GM18526 (cell line): ENCODE measurements around the gene LTBP1.

Source experiments
- POLR2A ChIP-seq: IDR thresholded peaks from 3 replicates; pipeline ENCODE4 v1.6.1; 2011; ENCODE audit not compliant: insufficient read length; ENCODE audit errors: extremely low read depth

LTBP1 gene

DNA sequence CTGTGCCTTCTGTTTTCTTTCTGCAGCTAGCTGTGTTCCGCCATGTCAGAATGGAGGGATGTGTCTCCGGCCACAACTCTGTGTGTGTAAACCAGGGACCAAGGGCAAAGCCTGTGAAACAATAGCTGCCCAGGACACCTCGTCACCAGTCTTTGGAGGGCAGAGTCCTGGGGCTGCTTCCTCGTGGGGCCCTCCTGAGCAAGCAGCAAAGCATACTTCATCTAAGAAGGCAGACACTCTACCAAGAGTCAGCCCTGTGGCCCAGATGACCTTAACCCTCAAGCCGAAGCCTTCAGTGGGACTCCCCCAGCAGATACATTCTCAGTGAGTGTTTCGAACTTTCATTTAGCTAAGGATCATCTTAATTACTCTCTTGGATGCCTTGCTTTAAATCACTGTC, 74.1 kb downstream of the LTBP1 start:
- TF ChIP-seq POLR2A: no peak

DNA sequence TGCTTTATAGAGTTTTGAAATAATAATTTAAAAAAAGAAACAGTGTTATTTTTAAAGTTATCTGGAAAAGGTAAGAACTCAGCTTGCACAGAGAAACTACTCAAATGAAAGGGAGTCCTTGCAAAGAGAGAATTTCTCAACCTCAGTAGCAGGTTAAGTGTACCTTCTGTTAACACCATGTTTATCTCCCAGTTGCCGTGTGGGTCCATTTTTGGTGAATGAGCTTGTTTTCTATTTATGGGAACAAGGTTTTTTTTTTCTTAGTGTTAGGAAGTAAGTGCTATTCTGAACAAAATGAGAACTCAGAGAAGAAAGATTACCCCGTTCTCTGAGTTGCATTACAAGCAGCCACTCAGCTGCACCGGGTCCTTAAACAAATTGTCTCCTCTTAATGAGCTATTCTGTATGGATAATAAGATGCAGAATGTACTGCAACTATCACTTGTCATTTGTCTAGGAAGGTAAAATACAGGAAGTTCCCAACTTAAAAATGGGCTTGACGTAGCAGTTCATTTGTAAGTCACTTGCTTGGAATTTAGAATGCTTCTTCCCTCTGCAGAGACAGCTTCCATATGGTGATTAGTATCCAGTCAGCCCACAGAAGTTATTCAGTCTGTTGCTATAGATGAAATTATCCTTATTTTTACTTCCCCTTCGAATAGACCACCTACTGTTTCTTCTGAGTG, 74.9 kb downstream of the LTBP1 start:
- TF ChIP-seq POLR2A: no peak

DNA sequence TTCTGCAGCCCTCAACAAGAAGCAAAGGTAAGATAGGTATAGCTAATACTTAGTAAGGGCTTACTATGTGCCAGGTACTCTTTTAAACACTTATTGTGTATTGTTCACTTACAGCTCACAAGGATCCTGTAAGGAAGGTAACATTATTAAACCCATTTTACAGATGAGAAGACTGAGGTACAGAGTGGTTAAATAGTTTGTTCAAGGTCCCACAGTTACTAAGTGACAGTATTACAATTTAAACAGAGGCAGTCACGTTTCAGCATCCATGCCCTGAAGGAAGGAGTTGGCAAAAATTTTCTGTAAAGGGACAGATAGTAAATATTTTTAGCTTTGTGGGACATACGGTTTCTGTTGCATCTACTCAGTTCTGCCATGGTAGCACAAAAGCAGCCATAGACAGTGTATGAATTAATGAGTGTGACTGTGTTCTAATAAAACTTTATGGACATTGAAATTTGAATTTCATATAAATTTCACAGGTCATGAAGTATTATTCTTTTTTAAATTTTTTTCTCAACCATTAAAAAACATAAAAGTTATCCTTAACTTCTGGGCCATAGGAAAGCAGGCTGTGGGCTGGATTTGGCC, 75.7 kb downstream of the LTBP1 start:
- no peak for TF ChIP-seq POLR2A

DNA sequence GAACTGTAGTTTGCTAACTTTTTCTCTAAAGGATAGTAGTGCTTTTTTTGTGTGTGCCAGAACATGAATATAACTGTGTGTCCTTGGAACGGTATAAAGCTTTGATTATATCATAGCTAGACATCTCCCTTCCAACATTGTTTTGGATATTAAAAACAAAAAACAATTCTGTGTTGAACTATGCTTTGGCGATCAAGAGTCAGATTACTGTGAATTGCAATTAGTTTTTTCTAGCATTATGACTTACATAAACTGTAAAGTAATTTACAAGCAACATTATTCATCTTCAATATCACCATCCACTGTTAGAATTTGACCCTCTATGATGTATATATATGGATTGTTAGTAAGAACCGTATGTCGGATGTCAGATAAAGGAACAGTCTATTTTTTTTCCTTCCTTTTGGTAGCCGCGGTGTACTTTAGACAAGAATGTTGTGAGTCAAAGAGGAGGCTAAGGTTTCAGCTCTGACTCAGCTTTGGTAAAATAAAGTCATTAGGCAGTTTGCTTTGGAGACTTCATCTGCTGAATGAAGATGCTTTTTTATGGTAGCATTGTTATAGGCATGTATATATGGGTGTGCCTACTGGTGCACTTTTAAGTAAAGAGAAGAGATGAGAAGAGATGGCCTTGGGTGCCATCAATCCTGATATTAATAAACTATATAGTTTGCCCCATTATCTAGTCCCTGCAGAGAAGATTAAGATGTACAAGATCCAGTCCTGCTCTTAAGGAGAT, 76.4 kb downstream of the LTBP1 start:
- no peak for TF ChIP-seq POLR2A

DNA sequence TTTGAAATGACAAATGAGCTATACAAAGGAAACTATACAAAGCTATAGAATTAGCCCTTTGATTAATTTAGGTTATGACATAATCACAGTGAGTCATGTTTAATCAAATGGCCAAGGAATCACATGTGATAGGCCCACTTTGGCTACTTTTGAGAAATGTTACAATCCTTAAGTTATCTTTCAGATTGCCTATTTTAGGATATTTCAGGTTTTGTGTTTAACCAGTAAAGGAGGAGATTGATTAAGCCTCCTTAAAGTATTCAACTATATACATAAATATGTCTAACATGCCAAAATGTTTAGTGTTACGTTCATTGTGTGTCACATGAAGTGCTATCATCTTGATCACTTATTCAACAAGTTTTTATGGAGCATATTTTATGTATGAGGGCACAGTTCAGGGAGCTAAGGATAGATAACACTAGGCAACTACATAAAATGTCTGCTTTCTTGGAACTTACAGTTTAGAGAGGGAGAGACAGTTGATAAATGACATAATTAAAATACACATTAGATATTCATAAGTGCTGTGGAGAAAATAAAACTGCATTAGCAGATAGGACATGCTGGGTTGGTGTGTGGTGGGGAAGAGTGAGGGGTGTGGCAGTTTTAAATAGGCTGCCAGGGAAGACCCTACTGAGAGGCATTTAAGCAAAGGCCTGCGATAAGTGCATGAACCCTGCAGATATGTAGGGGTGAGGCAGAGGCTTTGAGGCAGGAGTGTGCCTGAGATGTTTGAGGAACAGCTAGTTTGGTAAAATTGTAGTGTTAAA, 77.2 kb downstream of the LTBP1 start:
- TF ChIP-seq POLR2A: no peak

DNA sequence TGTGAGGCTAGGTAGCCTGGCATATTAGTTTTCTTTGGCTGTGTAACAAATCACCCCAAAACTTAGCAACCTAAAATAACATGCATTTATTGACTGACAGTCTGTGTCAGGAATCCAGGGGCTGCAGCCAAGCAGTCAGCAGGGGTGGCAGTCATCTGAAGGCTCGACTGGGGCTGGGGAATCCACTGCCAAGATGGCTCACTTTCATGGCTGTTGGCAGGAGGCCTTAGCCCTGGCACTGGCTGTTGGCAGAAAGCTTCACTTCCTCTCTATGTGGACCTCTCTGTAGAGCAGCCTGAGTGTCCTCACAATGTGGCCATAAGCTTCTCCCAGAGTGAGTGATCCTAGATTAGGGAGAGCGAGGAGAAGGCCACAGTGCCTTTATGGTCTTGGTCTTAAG, 78.0 kb downstream of the LTBP1 start:
- TF ChIP-seq POLR2A: no peak

DNA sequence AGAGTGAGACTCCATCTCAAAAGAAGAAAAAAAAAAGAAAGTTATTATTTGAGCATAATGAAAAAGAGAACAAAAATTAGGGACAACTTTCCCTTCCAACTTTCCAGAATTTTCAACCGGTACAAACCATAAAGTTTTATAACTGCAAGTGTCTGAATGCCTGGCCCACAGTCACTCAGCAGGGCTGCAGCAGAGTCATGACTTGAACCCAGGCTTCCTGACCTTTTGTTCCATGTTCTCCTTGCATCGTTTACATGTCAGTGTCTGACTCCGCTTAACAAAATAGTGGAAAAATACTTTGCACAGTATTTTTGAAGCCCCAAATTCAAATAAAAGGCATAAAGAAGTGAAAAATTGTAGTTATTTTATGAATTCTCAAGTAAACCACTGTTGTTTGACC, 82.7 kb downstream of the LTBP1 start:
- no peak for TF ChIP-seq POLR2A

DNA sequence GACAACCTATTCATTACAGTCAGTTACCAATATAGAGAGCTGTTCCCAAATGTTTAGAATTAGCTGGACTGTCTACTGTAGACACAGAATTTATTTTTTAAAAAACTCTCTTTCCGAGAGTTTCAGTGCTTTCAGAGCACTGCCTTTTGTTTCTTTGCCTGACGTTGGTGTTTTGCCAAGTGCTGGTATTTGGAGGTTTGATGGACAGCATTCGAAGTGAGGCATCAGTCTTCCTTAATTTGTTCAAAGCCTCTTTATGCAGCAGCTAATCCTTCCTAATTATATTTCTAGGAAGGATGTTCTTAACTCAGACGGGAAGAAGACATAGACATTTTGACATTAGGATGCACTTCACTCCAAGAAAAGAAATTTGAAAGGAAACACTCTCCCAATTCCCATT, 83.2 kb downstream of the LTBP1 start:
- TF ChIP-seq POLR2A: no peak

DNA sequence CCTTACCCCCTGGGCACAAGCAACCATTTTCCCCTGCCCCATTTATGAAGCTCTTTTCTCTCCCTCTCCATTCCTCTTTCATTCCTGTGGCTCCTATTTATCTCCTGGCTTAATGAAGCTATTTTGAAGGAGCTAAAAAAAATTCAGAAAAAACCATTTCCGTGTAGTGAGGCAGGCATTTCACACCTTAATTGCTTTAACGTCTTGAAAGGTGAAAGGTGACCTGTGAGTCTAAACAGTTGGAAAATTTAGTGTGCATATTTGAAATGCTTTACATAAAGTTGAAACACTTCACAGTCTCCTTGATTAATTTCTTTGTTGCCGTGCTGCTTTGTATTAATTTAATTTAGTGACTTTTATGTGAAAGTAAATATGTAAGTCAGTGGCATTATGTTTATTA, 83.6 kb downstream of the LTBP1 start:
- TF ChIP-seq POLR2A: no peak

DNA sequence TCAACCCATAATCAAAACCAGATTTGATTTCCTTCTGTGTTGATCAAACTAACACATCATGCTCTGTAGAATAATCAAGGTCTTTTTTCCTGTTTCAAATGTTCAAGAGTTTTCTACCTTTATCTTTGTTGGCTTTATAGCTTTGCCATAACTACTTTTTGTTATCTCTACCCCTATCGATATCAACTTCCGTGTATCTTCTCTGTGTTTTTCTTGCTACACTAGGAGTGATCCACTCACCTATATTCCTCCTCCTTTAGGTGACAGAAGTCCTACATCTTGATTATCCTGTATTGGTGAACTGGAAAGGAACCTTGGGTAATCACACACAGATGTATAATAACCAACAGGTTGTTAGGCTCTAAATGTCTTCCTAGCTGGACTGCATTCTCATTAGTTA, 85.5 kb downstream of the LTBP1 start:
- no peak for TF ChIP-seq POLR2A

DNA sequence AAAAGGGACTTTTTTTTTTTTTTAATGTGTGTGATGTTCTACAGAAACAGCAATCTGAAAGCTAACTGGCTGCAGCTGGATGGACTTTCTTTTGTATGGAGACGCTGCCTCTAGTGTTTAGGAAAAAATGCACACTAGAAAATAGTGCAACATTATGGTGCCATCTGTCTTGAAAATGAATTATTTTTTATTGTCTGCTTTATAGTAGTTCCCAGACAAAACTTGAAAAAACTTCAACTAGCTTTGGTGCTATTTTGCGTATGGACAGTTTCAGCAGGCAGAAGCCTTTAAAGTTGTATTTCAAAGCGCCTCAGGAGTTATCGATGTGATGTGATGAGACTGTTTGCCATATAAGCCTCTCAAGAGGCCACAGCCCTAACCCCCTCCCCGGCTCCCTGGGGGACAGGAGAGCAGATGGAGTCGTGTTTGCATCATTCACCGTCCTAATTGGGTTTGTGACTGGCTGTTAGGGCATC, 86.9 kb downstream of the LTBP1 start:
- no peak for TF ChIP-seq POLR2A

DNA sequence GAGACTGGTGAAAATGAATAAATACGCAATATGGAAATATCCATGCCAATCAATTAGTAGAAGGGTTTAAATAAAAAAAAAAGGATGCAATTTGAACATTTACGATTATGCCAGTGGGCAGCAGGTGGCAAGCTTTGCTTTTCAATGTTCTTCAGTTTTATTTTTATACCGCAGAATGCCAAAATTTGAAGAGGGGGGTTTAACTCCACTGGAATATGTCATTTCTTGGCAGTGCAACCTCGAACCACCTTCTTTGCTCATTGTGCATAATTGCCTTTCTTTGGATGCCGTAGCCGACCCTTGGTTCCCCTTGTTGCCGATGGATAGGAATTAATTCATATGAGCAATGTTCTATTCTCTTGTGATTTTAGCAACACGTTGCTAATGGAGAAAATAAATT, 88.0 kb downstream of the LTBP1 start:
- TF ChIP-seq POLR2A: no peak

DNA sequence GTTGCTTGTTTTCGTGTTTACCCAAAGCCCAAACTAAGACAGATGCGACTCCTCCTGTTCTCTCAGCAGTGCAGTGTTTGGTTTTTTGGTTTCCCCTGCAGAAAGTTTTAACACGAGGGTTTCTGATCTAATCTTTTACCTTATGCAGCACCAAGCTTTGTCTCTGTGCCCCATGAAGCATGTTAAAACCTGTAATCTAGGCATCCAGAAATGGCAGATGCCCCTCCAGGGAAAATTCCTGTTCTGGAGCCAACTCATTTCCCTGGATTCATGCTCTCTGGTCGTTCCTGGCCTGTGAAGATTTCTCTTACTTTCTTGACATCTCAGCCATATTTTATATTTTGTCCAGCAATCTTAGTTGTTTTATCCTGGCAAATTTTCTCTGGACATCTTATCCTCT, 91.5 kb downstream of the LTBP1 start:
- no peak for TF ChIP-seq POLR2A

DNA sequence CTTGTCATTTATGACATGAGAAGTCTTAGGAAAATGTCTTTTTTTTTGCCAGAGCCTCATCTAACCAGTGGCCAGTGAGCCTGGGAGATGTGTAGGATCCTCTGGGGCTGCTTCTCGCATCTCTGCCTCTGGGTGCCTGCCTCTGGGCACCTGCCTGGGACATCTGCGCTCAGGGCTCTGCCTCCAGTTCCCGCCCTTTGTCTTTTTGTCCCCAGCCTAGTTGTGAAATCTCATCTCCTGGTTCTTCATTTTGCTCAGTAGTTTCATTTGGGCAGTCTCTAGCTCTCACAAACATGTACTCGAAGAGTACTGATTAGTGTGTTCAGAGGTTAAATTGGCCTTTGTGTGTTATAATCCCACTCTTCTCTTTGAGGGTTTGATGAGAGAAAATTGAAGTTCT, 92.0 kb downstream of the LTBP1 start:
- TF ChIP-seq POLR2A: no peak

DNA sequence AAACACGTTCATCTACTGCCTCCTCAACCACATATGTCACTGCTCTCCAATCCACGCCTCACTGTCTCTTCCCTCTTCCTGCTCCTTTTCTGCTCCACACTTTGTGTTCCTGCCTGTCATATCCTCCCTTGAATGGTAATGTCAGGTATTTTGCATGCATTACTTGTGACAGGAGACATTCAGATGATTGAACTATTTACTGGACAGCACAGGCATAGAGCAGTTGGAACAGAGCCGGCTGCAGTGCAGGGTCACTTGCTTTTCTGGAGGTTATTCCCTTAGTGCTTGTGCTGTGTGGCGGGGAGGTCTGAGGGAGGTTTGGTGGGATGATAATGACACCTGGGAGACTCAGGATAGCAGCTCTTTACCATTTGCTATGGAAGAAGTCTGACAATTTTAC, 93.8 kb downstream of the LTBP1 start:
- no peak for TF ChIP-seq POLR2A

DNA sequence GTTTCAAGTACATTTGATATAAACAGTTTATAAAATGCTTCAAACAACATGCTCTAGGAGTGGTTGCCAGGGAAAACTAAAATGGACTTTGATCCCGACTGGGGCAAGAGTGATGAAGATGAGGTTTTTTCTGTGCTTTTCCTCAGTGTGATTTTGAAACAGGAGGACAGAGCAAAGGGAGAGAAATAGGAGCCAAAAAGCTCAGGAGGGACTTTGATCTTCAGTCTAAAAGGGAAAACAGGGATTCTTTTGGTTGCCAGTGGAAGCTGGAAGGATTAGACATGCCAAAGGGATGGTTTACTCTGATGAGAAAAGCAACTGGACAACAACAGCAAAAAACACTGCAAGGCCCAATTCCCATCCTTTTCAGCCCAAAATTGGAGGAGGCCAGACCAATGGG, 95.5 kb downstream of the LTBP1 start:
- TF ChIP-seq POLR2A: no peak

DNA sequence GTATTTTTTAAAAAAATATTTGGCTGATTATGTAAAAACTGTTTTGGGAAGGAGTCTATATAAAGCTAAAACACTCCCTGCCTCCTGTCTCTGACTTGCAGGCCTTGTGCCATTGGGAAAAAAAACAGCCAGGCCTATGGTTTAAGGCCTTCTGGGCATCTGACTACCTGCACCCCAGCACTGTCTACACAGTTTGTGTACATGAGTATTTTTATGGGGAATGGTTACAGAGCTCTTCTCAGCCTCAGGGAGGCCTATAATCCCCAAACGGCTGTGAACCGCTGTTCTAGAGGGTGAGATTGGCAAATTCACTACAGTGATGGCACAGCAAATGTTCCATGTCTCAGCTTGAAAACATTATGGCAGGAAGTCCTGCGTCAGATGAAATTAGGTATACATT, 96.1 kb downstream of the LTBP1 start:
- TF ChIP-seq POLR2A: no peak
